Stimulated activated CD8-positive, alpha-beta memory T cell treated with anti-CD3 and anti-CD28 coated beads, Interleukin-4, amount 100 ng/mL, for 48 hours (primary cell): ENCODE measurements around the gene CRACR2B.
A peak's percentile ranks its signal among the peaks of the same experiment; 100 is the strongest.

ENCODE experiments used
- DNase-seq: peaks from one replicate; pipeline ENCODE4 v3.0.0-alpha.2; 2020

Gene CRACR2B

DNA sequence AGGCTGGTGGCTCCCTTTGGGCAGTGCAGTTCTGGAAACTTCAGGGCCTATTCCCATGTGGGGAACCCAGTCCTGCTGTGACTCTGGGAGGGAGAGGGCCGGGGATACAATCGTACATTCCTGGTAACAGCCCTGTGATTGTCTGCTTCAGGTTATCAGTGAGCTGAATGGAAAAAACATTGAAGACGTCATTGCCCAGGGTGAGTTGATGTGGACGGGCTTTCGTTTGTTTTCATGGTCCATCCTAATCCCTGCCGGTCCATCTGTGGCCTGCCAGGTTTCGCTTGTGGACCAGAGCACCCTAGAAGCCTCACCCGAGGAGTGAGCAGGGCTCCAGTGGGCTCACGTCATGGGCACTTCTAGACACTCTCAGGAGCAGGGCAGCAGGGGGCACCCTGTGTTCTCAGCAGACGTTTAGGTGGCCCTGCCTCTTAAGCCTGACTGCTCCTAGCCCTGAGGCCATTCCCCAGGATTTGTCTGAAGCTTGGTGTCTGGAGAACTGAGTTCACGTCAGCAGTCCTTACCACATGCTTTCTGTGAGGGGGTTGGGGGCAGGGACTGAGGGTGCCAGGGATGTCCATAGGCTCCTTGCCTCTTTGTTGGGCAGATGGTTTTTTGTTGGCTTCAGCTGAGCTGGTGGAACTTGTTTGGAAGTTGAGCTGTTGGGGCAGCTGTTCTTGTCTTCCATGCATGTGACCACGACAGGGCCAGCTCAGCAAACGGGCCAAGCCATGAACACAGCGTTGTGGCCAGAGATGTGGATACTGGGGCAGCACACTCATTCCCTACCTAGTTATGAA is 16.1 kb upstream of the CRACR2B start:
- DNase-seq, result no peak

- DNase-seq, result no peak
Measured at GRCh38 chr11:812390-812789, 15.3 kb upstream of the CRACR2B start.

DNA sequence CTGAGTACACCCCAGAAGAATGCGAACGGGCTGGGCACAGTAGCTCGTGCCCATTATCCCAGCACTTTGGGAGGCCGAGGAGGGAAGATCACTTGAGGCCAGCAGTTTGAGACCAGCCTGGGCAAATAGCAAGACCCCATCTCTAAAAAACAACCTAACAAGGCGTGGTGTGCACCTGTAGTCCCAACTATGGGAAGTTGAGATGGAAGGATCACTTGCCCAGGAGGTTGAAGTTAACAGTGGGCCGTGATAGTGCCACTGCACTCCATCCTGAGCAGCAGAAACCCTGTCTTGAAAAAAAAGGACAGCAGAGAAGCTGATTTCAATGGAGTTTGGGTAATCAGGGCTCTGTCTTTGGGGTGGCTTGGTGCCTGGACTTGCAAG is 14.7 kb upstream of the CRACR2B start:
- no peak for DNase-seq

DNA sequence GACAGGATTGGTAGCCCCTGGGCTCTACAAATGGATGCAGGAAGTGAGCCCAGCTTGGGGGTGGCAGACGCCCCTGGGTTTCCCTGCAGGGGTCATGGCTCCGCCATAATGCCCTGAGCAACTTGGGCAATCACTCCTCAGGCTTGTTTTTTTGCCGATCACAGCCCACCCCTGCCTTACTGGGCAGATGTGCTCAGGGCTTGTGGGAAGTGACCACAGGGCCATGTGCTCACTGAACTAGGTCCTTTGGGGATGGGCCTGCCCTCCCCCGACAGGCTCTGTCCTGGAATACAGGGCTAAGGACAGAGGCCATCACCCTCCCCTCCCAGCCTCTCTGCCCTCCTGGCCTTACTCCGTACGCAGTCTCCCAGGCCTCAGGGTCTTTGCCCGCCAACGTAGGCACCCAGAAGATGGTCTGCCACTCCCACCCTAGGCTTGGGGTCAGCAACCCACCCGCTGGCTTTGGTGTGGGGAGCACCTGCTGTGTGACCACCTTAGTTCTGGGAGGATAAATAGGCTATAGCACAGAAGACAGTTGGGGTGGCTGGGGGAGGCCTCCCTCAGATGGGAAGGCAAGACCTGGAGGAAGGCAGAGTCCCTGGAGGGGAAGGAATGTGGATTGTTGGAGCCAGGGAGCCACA is 14.1 kb upstream of the CRACR2B start:
- no peak for DNase-seq

- no peak for DNase-seq
Measured at GRCh38 chr11:815675-816432, 11.9 kb upstream of the CRACR2B start.

- no peak for DNase-seq
Measured at GRCh38 chr11:816433-816779, 11.3 kb upstream of the CRACR2B start.

DNA sequence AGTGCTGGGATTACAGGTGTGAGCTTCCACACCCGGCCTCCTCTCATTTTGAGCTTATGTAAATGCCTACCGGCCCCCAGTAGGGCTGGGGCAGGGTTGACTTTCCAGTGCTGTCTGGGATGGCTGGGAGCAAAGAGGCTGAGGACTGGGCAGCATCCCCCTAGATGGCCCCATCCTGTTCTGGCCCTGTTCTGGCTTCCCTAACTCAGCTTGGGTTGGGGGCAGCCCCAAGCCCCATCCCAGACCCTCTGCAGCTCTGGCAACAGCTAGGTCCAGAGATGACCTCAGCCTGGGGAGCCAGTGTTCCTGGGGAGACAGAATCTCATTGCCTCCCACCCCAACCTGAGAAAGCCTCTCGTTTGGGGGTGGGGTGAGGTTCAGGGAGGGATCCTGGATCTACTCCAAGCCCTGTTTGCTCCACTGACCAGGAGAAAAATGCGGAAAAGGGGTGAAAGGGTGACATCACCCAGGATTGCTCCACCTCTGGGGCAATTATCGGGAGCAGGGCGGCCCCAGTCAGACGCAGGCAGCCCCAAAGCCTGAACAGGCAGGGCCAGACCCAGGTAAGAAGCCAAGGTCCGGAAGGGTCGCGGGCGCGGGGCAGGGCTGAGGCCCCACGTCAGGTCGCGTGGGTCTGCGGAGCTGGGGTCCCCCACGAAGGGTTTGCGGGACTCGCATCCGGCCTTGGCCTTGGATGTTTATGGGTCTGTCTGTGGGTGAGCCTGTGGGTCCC is 9.2 kb upstream of the CRACR2B start, which contains the start of gene PNPLA2:
PNPLA2 (plus strand) TSS at position 519 of the 733 bp plus-strand sequence. CDS start 805 bp downstream, outside the sequence.
- no peak for DNase-seq

GRCh38 chr11:819129-819931 is 8.4 kb upstream of the CRACR2B start:
- DNase-seq, result peak; percentile 93

DNA sequence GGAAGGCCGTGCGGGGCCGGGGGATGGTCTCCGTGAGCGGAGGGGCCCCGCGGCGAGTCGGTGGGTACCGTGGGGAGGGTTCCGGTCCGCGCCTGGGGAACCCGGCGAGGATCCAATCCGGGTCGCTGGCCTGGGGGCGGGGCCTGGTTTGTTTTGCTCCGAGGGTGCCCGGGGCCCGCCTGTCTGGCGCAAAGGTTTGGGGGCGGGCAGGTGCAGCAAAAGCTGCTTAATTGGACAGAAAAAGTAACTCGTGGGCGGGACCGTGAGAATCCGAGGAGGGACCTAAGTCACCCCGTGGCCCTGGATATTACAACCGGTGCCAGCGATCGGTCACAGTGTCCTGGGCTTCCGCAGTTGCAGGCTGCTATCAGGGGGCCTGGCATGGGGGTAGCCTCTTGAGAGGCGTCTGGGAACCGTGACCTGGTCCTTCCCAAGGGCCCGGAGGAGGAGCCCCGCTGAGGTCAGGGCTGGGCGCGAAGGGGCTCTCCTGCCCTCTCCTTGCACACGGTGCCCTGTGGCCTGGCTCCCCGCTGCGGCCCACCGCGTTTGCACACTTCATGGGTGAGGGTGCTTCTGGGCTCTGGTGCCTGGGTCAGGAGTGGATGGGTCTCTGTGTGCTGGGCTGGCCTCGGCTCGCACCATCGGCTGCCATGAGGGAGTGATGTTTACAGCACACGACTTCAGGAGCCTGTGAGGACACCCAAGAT is 7.6 kb upstream of the CRACR2B start:
- DNase-seq, result peak; percentile 96

DNA sequence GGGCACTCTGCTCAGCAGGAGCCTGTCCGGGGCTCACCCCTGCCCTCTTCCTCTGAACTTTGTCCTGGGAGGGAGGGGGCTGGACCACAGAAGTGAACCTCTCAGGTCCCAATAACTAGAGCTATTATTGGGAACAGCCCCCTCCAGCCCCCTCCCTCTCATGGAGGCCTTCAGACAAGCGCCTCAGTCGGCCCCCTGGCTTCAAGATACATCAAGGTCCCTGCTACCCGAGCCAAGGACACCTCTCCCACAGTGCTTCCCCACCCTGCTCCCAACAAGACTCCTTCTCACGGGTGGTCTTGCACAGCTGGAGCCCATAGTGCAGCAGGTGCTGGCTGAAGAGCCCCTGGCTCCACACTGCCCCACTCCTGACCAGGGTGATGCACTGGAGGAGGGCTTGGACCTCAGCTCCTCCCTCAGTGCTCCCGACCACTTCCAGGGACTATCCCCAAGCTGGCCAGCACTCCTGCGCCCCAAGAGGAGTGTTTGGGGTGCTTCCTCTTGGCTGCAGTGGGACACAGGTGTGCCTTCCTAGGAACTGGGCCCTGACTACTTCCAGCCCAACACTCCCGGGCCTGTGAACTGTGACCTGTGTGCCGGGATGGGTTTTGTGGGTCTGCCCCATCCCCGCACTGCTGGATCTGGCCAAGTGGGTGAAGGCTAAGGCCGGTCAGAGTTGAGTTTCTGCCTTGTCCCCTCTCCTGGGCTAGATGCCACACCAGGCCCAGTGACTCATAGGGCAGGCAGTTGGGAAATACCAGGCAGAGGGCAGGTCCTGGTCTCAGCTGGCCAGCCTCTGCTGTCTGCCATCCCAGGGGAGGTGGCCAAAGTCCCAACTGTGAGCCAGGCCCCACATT is 6.8 kb upstream of the CRACR2B start:
- DNase-seq, result no peak

GRCh38 chr11:821512-822371 is 6.0 kb upstream of the CRACR2B start:
- no peak for DNase-seq

DNA sequence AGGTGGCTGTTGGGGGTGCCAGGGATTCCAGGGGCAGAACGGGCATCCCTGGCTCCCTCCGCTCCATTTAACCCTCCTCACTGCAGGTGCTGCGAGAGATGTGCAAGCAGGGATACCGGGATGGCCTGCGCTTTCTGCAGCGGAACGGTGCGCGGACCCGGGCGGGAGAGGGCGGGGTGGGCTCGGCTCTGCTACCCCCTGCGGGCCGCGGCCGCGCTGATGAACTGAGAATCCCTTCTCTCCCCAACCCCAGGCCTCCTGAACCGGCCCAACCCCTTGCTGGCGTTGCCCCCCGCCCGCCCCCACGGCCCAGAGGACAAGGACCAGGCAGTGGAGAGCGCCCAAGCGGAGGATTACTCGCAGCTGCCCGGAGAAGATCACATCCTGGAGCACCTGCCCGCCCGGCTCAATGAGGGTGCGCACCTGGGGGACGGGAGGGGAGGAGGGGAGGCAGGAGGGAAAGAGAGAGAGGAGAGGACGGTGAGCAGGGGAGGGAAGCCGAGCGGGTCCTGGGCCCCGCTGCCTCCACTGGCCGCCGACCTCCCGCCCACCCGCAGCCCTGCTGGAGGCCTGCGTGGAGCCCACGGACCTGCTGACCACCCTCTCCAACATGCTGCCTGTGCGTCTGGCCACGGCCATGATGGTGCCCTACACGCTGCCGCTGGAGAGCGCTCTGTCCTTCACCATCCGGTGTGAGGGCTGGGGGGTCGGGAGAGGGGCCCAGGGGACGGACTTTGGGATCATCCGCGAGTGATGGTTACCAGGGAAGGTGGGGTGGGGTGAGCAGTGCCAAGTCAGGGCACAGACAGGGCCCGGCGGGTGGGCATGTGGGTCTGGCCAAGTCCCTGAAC is 4.1 kb upstream of the CRACR2B start:
- no peak for DNase-seq

DNA sequence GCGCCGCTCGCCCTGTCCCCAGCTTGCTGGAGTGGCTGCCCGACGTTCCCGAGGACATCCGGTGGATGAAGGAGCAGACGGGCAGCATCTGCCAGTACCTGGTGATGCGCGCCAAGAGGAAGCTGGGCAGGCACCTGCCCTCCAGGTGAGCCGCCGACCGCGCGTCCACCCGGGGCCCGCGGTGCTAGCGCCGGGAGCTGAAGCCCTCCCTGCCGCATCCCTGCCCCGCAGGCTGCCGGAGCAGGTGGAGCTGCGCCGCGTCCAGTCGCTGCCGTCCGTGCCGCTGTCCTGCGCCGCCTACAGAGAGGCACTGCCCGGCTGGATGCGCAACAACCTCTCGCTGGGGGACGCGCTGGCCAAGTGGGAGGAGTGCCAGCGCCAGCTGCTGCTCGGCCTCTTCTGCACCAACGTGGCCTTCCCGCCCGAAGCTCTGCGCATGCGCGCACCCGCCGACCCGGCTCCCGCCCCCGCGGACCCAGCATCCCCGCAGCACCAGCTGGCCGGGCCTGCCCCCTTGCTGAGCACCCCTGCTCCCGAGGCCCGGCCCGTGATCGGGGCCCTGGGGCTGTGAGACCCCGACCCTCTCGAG is 3.3 kb upstream of the CRACR2B start:
- DNase-seq, result no peak

- no peak for DNase-seq
Measured at GRCh38 chr11:824942-825341, 2.8 kb upstream of the CRACR2B start.

- DNase-seq, result no peak
Measured at GRCh38 chr11:825366-826226, 2.1 kb upstream of the CRACR2B start.

GRCh38 chr11:826227-826621 is 1.5 kb upstream of the CRACR2B start:
- no peak for DNase-seq

GRCh38 chr11:826836-827145 is 928 bp upstream of the CRACR2B start:
- DNase-seq, result no peak
